HPDE6-E6E7 (cell line): ENCODE data around the gene FGF8.

Experiments used
- DNase-seq: peaks from one replicate; pipeline ENCODE4 v3.0.0; 2011; ENCODE audit warnings: missing footprints; ENCODE audit errors: extremely low spot score

Gene FGF8

DNA sequence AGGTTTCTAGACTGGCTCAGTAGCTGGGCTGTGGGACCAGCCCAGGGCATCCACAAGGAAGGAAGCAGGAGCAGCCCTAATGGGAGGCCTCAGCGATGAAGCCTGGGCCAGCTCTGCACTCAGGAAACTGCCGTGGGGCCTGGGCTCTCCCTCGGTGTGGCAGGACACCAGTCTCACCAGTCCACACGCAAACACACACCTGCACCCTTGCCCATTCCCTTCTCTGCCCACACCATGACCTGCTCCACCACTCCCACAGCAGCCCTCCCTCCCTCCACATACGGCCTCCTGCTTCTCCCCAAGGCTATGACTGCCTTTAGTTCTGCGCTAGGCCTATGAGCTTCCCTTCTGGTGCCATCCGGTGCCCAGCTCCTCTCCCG lies 7.1 kb downstream of the FGF8 start:
- DNase-seq: no peak

DNA sequence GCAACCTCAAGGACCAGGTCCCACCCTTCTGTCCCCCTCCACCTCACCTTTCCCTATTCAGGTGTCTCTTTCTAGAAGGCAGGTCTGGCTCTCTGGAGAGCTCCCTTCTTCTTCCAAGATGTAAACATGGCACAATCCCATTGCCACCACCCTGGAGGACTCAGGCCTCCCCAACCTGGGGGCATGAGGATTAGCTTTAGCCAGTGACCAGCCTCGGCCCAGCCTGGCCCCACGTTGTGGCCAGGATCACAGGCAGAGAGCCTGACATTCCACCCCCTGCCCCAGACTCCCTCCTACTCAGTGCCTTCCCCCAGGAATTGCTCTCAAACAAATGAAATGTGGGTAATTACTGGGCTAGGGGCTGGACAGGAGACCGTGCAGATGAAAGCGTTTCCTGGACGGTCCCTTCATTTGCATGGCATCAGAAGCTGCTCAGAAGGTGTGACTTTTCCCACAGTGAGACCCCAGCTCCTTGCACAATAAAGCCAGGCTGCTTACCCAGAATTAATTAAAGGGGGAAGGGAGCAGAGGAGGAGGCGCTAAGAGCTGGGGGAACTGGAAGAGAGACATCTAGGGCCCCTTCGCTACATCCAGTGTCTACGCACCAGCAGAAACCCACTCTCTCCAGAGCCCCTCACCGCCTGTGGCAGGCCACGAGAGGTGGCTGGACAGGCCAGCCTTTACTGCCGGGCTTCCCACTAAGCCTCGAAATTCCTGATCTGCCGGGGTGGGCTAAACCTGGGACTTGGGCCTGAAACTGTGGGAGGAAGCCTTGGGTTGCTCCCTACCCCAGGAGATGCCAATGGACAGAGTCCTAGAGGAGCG lies 7.7 kb downstream of the FGF8 start:
- no peak for DNase-seq

DNA sequence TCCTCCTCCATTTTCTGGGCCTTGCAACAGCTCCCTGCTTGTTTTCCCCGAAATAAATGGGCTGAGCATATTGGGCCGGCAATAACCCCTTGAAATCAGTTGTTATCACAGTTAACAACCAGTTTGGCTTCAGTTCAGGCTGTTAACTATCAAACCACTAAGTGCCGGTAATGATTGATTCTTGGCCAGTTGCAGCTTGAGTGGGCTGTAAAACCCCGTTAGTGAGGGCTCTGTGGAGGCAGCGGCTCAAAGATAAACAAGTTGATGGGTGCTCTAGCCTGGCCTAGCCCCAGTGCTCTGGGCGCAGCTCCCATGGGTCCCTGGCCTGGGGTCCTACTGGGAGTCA lies 8.3 kb downstream of the FGF8 start:
- DNase-seq: no peak

DNA sequence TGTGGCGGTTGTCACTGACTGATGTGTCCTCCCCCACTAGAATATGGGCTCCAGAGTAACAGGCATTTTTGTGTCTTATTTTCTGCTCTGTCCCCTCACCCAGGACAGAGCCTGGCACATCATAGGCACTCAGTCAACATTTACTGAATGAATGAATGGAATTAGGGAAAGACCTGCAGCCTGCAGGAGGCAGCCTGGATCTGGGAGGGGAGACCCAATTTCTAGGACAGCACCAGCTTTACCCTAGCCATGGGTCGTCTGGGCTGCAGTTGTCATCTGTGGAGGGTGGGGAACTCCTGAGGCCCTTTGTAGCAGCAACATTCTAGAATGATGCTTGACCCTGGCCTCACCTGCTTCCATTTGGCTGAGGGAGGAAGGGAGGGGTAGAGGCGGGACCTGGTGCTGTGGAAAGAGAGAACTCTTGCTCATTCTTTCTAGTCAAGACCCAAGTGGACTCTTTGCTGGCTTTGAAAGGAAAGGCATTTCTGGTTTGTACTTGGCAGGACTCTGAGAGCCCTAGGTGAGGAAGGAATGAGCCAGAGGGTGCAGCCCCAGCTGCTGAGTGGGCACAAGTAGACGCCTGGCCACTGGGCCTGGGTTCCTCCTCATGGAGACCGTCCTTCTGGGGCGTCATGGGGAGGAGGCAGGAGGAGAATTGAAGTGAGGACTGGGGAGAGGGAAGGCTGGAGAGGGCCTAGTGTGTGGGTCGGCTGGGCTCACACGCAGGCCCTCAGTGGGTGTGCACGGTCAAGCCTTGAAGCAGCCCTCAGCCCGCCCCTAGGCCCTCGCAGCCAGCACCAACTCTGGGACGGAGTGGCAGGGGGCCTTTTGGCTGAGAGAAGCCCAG lies 8.9 kb downstream of the FGF8 start:
- DNase-seq: no peak

DNA sequence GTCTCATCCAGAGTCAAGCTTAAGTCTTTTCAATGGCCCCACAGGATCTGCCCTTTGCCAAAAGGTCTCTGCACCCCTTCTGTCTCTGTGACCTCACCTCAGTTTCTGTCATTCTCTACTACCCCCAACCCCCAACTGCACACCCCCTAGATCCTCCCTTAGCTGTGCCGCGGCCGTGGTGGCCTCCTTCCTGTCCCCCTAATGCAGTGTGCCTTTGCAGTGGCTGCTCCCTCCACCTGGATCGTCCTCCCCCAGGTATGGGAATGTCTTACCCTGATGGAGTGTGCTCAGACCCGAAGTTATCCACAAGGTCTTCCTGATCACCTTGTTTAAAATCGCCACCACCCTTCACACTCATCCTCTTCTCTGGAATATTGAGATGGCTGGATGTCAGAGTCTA lies 9.6 kb downstream of the FGF8 start:
- DNase-seq: no peak

DNA sequence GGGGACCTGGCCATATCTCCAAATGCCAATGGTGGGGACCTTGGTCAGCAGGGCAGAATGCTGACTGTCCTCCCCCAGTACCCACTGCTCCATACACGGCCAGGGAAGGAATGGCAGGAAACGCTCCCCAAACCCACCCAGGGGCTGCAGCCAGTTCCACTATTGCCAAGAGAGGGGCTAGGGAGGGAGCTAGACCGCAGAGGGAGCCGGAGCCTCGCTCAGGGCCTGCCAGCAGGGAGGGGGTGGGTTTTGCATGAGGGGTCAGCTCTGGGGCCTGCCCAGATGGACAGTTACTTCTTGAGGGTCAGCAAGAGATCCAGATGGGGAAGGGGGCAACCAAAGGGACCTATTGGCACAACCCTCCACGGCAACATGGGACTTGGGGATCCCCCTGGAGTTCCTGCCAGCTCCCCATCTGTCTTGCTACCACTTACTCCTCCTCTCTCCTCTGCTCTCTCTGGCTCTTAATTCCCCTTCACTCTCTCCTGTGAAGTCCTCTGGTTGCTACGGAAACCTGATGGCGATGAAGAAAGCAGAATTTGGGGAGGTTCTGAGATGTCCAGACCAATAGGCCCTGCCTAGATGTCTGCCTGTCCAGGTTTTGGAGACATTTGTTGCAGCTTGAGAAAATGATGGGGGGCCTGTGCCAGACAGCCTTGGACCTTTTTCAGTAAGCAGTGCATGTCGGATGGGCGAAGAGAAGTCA lies 12.6 kb downstream of the FGF8 start:
- no peak for DNase-seq

DNA sequence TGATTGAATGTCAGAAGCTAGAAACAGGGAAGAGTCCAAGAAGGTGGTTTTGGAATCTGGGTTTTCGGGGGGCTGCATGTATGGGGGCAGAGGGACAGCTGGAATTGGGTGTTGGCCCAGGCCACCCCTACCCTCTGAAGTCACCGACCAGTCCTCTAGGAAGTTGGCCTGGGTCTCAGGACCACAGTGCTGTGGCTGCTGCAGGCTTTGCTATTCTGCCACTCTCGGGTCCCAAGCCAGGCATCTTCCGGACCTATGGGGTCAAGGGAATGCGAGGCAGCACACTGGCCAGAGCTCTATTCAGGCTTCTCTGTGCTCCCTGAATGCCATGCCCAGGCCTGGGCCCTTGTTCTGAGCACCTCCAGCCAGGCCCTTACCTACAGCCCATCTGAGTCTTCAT lies 13.2 kb downstream of the FGF8 start:
- DNase-seq: no peak

DNA sequence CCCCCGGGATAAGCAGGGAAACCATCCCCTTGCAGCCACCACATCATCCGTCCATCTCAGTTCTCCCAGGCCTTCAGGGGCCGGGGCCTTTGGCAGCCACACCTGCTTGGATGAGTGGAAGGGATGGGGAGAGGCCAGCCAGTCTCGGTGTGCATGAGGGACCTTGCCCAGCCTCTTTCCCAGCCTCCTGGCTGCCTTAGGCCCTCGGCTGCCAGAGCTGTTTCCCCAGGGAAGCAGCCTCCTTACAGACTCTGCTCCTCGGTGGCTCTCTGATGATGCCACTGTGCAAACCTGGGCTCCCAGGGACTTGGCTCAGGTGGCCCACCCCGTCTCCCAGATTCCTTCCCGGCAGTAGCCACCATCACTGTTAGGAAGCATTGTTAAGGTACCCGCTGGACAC lies 14.7 kb downstream of the FGF8 start:
- no peak for DNase-seq

DNA sequence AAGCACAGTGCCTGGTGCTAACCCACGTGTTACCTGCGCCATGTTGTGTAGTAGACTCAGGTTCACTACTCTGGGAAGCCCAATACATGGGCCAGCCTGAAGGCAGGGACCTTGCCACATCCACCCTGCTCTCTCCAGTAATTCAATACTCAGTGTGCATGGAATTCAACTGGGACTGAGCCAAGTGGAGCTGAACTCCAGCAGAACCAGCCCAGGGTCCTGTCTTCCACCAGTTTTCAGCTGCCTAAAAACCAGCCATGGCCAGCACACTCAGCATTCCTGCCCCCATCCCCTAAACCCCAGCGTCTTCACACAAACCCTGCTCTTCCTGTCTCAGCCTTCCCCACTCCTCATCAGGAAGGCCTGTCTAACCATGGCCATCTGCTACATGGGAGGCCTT lies 15.4 kb downstream of the FGF8 start:
- DNase-seq: no peak

DNA sequence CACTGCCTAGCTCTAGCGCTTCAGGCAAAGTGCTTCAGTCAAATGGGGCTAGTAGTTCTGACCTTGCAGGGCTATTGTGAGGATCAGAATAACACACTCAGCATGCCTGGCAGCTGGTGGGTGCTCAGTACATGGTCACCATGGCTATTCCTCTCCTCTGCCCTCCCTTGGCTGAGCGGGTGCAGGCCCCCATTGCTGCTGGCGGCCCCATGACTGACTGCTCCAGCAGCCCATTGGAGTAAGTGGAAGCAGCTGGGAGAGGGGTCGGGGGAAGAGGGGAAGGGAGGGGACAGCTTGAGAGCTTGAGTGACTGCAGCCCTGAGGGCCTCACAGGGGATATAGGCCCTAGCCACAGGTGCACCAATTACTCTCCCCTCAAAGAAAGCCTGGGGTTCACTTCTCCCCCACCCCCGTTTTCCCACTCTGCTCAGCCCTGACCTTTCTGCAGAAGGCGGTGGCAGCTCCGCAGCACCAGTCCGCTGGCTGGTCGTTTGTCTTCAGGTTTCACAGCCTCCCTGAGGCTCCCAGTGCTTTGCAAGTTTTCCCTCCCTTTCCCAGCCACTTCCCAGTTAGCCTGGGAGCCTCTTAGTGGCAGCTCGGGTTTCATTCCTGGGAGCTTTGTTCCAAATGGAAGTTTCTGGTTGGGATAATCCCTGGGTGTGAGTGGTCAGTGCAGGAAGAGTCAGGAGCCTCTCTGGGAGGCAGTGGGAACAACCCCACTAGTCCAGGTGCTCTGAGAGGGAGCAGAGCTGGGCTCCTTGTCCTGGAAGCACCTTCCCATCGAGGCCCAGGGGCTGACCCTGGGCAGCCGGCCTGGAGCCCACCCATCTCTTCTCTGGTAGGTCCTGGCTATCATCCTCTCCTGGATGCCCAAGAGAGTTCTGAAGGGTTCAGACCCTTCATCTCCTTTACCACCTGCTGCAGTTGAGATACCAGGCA lies 16.3 kb downstream of the FGF8 start:
- DNase-seq: no peak

DNA sequence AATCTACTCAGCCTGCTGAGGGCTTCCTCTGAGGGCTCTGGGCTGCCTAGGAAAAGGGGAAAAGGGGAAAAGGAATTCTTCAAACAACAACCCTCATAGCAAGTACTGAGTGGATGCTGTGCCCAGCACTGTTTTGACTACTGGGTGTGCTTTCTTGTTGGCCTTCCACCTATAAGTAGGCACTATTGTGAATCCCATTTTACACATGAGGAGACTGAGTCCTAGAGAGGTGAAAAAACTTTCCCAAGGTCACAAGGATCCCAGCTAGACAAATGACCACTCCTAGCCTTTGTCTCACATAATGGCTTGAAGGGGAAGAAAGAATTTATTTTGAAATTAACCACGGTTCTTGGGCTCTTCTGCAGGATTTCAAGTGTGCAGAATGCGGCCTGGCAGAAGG lies 17.1 kb downstream of the FGF8 start:
- DNase-seq: no peak

DNA sequence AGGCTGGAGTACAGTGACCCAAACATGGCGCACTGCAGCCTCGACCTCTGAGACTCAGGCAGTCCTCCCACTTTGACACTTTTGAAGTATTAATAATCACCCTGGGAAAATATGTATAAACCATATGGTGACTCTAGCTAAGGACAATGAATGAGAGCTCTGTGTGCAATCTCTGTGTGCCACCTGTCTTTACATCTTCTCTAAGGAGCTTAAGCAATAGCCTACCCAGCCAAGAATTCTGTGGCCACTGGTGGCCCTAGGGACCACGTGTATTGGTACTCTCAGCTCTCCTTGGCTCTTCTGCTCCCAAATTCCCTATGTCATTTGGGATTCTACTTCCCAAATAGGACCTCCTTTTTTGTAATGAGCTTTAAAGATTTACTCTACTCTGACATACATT lies 23.7 kb downstream of the FGF8 start:
- no peak for DNase-seq

DNA sequence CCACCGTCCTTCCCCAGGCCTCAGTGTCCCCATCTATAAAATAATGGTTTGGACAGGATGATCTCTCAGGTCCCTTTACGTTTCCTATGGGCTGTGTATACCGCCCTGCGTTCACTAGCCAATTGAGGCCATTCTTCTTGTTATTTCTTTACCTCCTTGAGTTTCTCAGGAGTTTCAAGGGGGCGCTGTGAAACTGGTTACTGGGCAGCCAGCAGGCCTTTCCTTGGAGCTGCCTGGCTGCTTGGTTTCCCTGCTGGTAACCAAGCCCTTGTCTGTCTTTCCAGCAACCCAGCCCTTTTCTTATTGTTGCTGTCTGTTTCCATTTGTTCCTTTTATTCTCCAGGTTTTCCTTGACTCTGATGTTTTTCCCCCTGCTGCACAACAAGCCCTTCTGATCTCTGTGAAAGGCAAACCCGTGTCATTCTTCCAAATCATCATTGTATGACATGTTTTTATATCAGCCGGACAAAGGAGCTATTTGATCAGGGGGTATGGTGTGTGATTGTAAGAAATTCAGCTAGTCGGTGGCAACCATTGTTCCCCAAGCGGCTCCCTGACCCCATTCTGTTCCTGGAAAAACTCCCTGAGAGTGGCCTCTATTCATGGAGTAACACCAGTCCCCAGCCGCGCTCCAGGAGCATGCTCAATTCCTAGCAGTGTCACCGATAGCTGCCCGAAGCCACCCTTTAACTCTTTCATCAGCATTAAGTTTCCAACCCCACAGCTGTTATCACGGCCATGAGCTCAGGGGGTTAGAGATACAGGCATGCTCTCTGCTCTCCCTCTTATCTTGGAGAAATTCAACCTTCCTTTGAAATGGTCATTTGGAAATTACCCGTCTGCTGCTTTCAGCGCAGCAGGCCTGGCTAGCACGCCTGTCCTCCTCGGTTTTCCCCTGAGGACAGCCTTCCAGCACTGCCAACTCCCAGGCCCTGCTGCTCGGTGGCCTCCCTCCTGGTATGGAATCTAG lies 26.6 kb downstream of the FGF8 start:
- DNase-seq: no peak

DNA sequence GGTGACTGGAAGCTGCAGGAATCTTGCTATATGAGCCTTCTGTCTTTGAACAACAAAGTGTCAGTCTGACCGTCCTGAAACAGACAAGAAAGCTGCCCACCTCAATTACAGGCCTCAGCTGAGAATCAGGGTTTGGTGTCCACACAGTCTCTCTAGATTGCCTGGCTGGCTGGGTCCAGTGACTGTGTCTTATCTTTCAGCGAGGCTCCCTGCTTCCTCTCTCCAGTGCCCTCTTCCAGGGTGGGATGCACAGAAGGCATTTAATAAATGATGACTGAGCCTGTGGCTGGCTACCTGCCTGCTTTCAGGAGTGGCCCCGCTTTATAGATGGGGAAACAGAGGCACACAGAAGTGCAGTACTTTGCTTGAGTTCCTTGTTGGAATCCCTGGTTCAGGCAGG lies 27.4 kb downstream of the FGF8 start:
- DNase-seq: no peak

DNA sequence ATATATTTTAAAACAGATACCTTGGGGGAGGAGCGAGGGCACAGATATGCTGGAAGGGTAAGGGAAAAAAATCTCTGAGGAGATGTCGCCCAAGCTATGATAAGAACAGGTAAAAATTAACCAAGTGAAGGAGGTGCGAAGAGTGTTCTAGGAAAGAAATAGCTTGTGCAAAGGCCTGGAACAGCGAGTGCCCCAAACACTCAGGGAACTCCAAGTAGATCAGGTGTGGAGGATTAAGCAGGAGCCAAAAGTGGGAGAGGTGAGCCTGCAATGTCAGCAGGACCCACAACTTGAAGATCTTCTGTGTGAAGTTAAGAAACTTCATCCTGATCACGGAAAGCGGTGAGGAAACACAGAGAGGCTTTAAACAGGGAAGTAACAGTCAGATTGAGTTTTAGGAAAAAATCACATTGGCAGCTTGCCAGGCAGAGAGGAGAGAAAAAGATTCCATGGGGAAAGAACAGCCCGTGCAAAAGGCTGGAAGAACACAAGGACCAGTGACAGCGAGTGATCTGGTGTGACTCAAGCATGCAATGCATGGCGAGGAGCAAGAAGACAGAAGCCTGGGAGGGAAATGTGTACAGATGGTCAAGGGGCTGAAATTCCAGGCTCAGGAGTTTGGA lies 30.7 kb downstream of the FGF8 start:
- no peak for DNase-seq

DNA sequence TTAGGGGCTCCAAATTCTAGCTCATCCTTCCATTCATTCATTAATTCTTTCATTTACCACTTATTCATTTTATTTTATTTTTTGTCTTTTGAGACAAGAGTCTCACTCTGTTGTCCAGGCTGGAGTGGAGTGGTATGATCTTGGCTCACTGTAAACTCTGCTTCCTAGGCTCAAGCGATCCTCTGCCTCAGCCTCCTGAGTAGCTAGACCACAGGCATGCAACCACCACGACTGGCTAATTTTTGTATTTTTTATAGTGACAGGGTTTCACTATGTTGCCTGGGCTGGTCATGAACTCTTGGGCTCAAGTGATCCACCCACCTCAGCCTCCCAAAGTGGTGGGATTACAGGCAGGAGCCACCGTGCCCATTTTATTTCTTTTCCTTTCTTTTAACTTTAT lies 31.6 kb downstream of the FGF8 start:
- no peak for DNase-seq

DNA sequence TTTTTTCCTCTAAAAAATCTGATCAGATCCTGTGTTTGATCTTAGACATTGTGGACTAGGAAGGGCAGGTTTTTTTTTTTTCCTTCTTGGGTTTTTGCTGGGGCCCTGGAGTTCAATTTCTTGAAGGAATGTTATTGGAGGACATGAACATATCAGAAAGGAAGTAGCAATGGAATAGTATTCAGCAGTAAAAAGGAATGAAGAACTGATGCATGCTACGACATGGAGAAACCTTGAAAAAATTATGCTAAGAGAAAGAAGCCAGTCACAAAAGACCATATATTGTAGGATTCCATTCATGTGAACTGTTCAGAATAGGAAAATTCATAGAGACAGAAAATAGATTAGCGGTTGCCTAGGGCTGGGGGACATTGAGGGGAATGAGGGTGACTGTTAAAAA lies 34.0 kb downstream of the FGF8 start:
- no peak for DNase-seq

DNA sequence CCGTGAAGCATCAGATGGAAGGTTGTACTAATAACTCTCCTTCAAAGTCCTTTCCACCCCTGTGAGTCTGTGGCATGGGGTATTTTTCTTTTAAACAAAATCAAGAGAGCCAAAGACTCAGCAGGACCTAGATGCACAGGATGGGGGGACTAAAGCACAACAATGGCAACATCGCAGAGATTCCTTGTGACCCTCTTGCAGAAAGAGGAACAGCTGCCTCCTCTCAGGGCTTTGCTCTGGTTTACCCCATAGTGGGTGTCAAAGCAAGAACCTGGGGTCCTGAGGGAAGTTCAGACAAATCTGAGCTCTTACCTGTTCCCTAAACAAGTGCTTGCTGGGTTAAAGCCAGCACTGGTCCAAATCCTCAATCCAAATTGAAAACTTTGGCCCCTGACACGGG lies 39.2 kb downstream of the FGF8 start:
- no peak for DNase-seq

DNA sequence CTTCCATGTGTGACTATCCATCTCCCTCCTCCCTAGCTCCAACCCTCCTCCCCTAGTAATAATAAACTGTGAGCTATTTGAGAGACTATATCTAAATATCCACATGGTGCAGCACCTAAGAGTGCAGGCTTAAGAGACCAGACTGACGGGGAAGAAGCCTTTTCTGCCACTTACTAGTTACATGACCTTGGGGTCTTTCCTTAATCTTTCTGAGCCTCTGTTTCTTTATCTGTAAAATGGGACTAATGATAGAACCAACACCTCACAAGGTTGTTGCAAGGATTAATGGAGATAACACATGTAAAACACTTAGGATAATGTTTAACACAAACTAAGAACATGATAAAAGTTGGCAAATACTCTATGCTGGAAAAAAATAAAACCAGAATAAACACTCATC lies 43.8 kb downstream of the FGF8 start:
- DNase-seq: no peak

DNA sequence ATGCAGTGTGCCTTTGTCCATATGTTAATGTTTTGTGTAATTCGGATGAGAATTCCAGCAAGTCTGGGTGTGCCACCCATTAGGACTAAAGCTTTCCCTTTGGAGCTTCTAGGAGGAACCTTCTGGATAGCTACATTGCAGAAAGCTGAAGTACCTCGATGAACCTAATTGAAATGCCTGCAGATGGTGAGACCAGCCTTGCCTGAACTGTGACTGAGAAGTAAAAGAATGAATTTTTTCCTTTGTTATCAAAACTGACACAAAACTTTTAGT lies 49.9 kb downstream of the FGF8 start:
- no peak for DNase-seq
